H9 (cell line): ENCODE measurements around the gene SLC9A9. TPM values are rescaled to one million over a fixed set of nuclear protein-coding genes. Genes with fewer than 3 reads are reported as not detected.

Source experiments
- DNase-seq: peaks from one replicate; pipeline ENCODE4 v3.0.0-alpha.2; 2017
- H2AFZ ChIP-seq: one replicate; pipeline ENCODE4 v1.6.1; 2013; ENCODE audit warnings: mild to moderate bottlenecking, low read length, control low read depth, moderate library complexity
- H2AK5ac ChIP-seq: 2 replicates; pipeline ENCODE4 v1.6.1; 2013; ENCODE audit warnings: low read length, control low read depth, mixed read lengths; ENCODE audit not compliant: insufficient read length
- H2BK120ac ChIP-seq: one replicate; pipeline ENCODE4 v1.6.1; 2013; ENCODE audit warnings: low read depth, mild to moderate bottlenecking, low read length, control low read depth, inconsistent platforms; ENCODE audit not compliant: poor library complexity, severe bottlenecking
- H2BK12ac ChIP-seq: 2 replicates; pipeline ENCODE4 v1.6.1; 2013; ENCODE audit warnings: low read length, control low read depth, mixed read lengths, low read depth; ENCODE audit not compliant: insufficient read length
- H2BK15ac ChIP-seq: 2 replicates; pipeline ENCODE4 v1.6.1; 2013; ENCODE audit warnings: low read depth, low read length, control low read depth
- H2BK20ac ChIP-seq: one replicate; pipeline ENCODE4 v1.6.1; 2013; ENCODE audit warnings: low read depth, mild to moderate bottlenecking, low read length, control low read depth, inconsistent platforms; ENCODE audit not compliant: poor library complexity, severe bottlenecking
- H2BK5ac ChIP-seq: 2 replicates; pipeline ENCODE4 v1.6.1; 2013; ENCODE audit warnings: low read length, control low read depth, mixed read lengths; ENCODE audit not compliant: insufficient read length
- H3K14ac ChIP-seq: 2 replicates; pipeline ENCODE4 v1.6.1; 2013; ENCODE audit warnings: low read length, control low read depth; ENCODE audit not compliant: insufficient read depth
- H3K18ac ChIP-seq: 2 replicates; pipeline ENCODE4 v1.6.1; 2013; ENCODE audit warnings: low read depth, mild to moderate bottlenecking, mixed read lengths, low read length, control low read depth; ENCODE audit not compliant: insufficient read length
- H3K23ac ChIP-seq: 2 replicates; pipeline ENCODE4 v1.6.1; 2013; ENCODE audit warnings: low read length, control low read depth, mixed read lengths, low read depth; ENCODE audit not compliant: insufficient read length
- H3K23me2 ChIP-seq: 2 replicates; pipeline ENCODE4 v1.6.1; 2013; ENCODE audit warnings: low read depth, mild to moderate bottlenecking, mixed read lengths, low read length, control low read depth; ENCODE audit not compliant: insufficient read length, poor library complexity, severe bottlenecking
- H3K27ac ChIP-seq: 2 replicates; pipeline ENCODE4 v1.5.1; 2013; ENCODE audit warnings: low read length, control low read depth, mixed read lengths, low read depth; ENCODE audit not compliant: insufficient read length
- H3K27me3 ChIP-seq: 2 replicates; pipeline ENCODE4 v1.6.1; 2013; ENCODE audit warnings: low read length, control low read depth, inconsistent platforms; ENCODE audit not compliant: insufficient read depth
- H3K4ac ChIP-seq: 2 replicates; pipeline ENCODE4 v1.6.1; 2013; ENCODE audit warnings: low read depth, mild to moderate bottlenecking, control low read depth, inconsistent platforms, low read length, moderate library complexity
- H3K4me1 ChIP-seq: 2 replicates; pipeline ENCODE4 v1.6.1; 2013; ENCODE audit warnings: low read length, control low read depth, inconsistent platforms; ENCODE audit not compliant: insufficient read depth
- H3K4me2 ChIP-seq: 2 replicates; pipeline ENCODE4 v1.6.1; 2013; ENCODE audit warnings: low read length, control low read depth, mixed read lengths; ENCODE audit not compliant: insufficient read length, insufficient read depth
- H3K56ac ChIP-seq: 2 replicates; pipeline ENCODE4 v1.6.1; 2013; ENCODE audit warnings: low read depth, mild to moderate bottlenecking, mixed read lengths, low read length, control low read depth; ENCODE audit not compliant: insufficient read length
- H3K79me1 ChIP-seq: 2 replicates; pipeline ENCODE4 v1.6.1; 2013; ENCODE audit warnings: low read depth, mild to moderate bottlenecking, moderate library complexity, low read length, control low read depth, inconsistent platforms; ENCODE audit not compliant: insufficient read depth, poor library complexity, severe bottlenecking
- H3K79me2 ChIP-seq: 2 replicates; pipeline ENCODE4 v1.6.1; 2013; ENCODE audit warnings: low read length, control low read depth, inconsistent platforms; ENCODE audit not compliant: insufficient read depth
- H3K9ac ChIP-seq: 2 replicates; pipeline ENCODE4 v1.6.1; 2013; ENCODE audit warnings: low read length, control low read depth, mixed read lengths; ENCODE audit not compliant: insufficient read length; ENCODE audit errors: extremely low read depth
- H3K9me3 ChIP-seq: one replicate; pipeline ENCODE4 v1.6.1; 2013; ENCODE audit warnings: low read depth, low read length, inconsistent platforms; ENCODE audit not compliant: control insufficient read depth
- H3T11ph ChIP-seq: one replicate; pipeline ENCODE4 v1.6.1; 2013; ENCODE audit warnings: mild to moderate bottlenecking, low read length, control low read depth, inconsistent platforms
- H4K20me1 ChIP-seq: one replicate; pipeline ENCODE4 v1.6.1; 2013; ENCODE audit not compliant: control insufficient read depth, insufficient read length, insufficient read depth
- H4K5ac ChIP-seq: 2 replicates; pipeline ENCODE4 v1.6.1; 2013; ENCODE audit warnings: low read depth, mild to moderate bottlenecking, mixed read lengths, low read length, control low read depth; ENCODE audit not compliant: insufficient read length
- H4K8ac ChIP-seq: replicated peaks from 2 replicates; pipeline ENCODE4 v1.6.1; 2013; ENCODE audit warnings: low read length, control low read depth, mixed read lengths, low read depth; ENCODE audit not compliant: insufficient read length
- H4K91ac ChIP-seq: 2 replicates; pipeline ENCODE4 v1.6.1; 2013; ENCODE audit warnings: low read depth, mild to moderate bottlenecking, moderate library complexity, mixed read lengths, low read length, control low read depth; ENCODE audit not compliant: insufficient read length
- H3K27ac Mint-ChIP-seq, 3 experiments: 2 replicates in 2 of 3; 3 replicates in 1 of 3; pipeline ENCODE4 v1.8.0; 2020 to 2021; ENCODE audit warnings: mixed read lengths in 3 of 3, mild to moderate bottlenecking in 1 of 3, moderate library complexity in 1 of 3
- H3K27me3 Mint-ChIP-seq: 2 replicates; pipeline ENCODE4 v1.8.0; 2021; ENCODE audit warnings: low read depth, mild to moderate bottlenecking, moderate library complexity, mixed read lengths
- H3K36me3 Mint-ChIP-seq, 3 experiments: 2 replicates in 2 of 3; 3 replicates in 1 of 3; pipeline ENCODE4 v1.8.0; 2020 to 2021; ENCODE audit warnings: low read depth in 3 of 3, mixed read lengths in 3 of 3; ENCODE audit not compliant: insufficient read depth in 1 of 3
- H3K4me1 Mint-ChIP-seq, 2 experiments: 2 replicates each; pipeline ENCODE4 v1.8.0; 2020; ENCODE audit warnings: mixed read lengths in 2 of 2
- H3K4me3 Mint-ChIP-seq, 2 experiments: 2 replicates in 1 of 2; 3 replicates in 1 of 2; pipeline ENCODE4 v1.8.0; 2020 to 2021; ENCODE audit warnings: mild to moderate bottlenecking in 2 of 2, mixed read lengths in 2 of 2, moderate library complexity in 1 of 2
- H3K9me3 Mint-ChIP-seq, 2 experiments: 2 replicates in 1 of 2; 3 replicates in 1 of 2; pipeline ENCODE4 v1.8.0; 2020; ENCODE audit warnings: mild to moderate bottlenecking in 2 of 2, mixed read lengths in 2 of 2, moderate library complexity in 1 of 2
- WGBS: extraction: QIAGEN DNeasy Blood & Tissue Kit; methylation state at CpG from one replicate; pipeline ENCODE4 v1.1.7; 2013; ENCODE audit warnings: missing lambda C conversion rate, low lambda C conversion rate, mixed read lengths; ENCODE audit not compliant: insufficient read length; ENCODE audit errors: extremely low coverage; 5-methylcytosine and 5-hydroxymethylcytosine counted together
- total RNA-seq: library from RNA; stranded (reverse); gene quantifications from 2 replicates; pipeline ENCODE4 v1.2.1, GENCODE V29; 2021
- TF ChIP-seq, protein P1 (sequence below): fragments of 200-600 bp; sonication (generic); conservative IDR thresholded peaks from 3 replicates; pipeline ENCODE4 v1.8.0; 2021; ENCODE audit warnings: antibody characterized with exemption, mild to moderate bottlenecking

The SLC9A9 gene
- total RNA-seq, 1 experiment from 2014 or later: 0.35 TPM

DNA sequence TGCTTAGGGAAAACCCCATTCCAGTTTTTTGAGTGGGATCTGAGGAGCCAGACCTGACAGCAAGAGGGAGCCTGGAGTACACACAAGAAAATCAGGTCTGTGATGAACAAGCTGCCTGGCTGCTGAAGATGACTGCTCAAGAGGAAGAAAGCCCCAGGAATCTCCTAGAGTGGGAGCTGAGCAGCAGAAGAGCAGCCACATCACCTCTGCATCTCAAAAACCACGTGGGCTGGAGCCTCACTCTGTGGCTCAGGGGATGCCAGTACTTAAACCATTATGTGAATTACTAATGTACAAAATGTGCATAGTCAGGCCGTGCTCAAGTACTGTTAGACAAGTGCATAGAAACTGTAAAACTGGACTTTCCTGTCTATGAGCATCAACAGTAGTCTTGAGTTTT, 52.4 kb downstream of the SLC9A9 start:
- no peak overlapping the region for H2BK20ac ChIP-seq
- H3K4me2 ChIP-seq: no peak overlapping the region
- no peaks in the 10 kb centered on the region for H3K9me3 ChIP-seq
- no peak overlapping the region for H2BK5ac ChIP-seq
- no peak for DNase-seq
- Mint-ChIP-seq H3K4me1 (peaks cover 27 to 32% of the 10 kb centered on the region in 2 experiments), H3K9me3 (peaks cover 16 to 21% of the 10 kb centered on the region in 2 experiments), H3K4me3 (no peak overlapping the region), H3K27ac (no peak overlapping the region), H3K36me3 (peaks cover 18 to 19% (median 19%) of the 10 kb centered on the region in 3 experiments), H3K27me3 (peaks cover 1% of the 10 kb centered on the region; the same call in 1 of the 2 replicates)
- no peaks in the 10 kb centered on the region for H3K79me1 ChIP-seq
- no peak overlapping the region for H3K23ac ChIP-seq
- H3K23me2 ChIP-seq: no peaks in the 10 kb centered on the region
- no peak overlapping the region for H3K27ac ChIP-seq
- H4K20me1 ChIP-seq: no peaks in the 10 kb centered on the region
- no peak overlapping the region for H3K4ac ChIP-seq
- WGBS: no CpG with 5 or more reads among the region's 2 CpGs
- H3K14ac ChIP-seq: no peak overlapping the region
- no peak overlapping the region for H4K91ac ChIP-seq
- H3K9ac ChIP-seq: no peak overlapping the region
- H2AFZ ChIP-seq: no peak overlapping the region
- H3K56ac ChIP-seq: no peak overlapping the region
- TF ChIP-seq, protein P1, sequence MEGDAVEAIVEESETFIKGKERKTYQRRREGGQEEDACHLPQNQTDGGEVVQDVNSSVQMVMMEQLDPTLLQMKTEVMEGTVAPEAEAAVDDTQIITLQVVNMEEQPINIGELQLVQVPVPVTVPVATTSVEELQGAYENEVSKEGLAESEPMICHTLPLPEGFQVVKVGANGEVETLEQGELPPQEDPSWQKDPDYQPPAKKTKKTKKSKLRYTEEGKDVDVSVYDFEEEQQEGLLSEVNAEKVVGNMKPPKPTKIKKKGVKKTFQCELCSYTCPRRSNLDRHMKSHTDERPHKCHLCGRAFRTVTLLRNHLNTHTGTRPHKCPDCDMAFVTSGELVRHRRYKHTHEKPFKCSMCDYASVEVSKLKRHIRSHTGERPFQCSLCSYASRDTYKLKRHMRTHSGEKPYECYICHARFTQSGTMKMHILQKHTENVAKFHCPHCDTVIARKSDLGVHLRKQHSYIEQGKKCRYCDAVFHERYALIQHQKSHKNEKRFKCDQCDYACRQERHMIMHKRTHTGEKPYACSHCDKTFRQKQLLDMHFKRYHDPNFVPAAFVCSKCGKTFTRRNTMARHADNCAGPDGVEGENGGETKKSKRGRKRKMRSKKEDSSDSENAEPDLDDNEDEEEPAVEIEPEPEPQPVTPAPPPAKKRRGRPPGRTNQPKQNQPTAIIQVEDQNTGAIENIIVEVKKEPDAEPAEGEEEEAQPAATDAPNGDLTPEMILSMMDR: no peak
- H2BK15ac ChIP-seq: no peak overlapping the region
- H4K8ac ChIP-seq: no peak overlapping the region
- no peak overlapping the region for H4K5ac ChIP-seq
- H3K18ac ChIP-seq: no peak overlapping the region
- no peaks in the 10 kb centered on the region for H3K79me2 ChIP-seq
- no peak overlapping the region for H2BK120ac ChIP-seq
- H3K27me3 ChIP-seq: no peaks in the 10 kb centered on the region
- H2BK12ac ChIP-seq: no peak overlapping the region
- peaks cover 5% of the 10 kb centered on the region; the same call in 1 of the 2 replicates for H3K4me1 ChIP-seq
- H2AK5ac ChIP-seq: no peak overlapping the region
- H3T11ph ChIP-seq: no peak overlapping the region
